ENCODE data around the gene GZMH.
"Not testable (repeated sequence)": the region's sequence is repeated elsewhere in the genome, so short reads cannot be mapped to it uniquely, and the experiment has no call there.

The GZMH gene

GRCh38 chr14:24597403-24597802, 12.1 kb downstream of the GZMH start:
- DNase-seq (ENCODE audit: low read depth, low spot score): no peak
- in situ Hi-C loops (cut with HindIII; ENCODE audit: low sequenced_read_pairs): no loop called here
- H3K4me3 ChIP-seq (ENCODE audit: low read depth, low read length): no peak overlapping the region
- TF ChIP-seq CTCF (IDR thresholded peaks at IDR 0.05; ENCODE audit: low read depth, low read length): no peak

GRCh38 chr14:24595073-24595808, 14.2 kb downstream of the GZMH start:
- DNase-seq (ENCODE audit: low read depth, low spot score): no peak
- in situ Hi-C loops (cut with HindIII; ENCODE audit: low sequenced_read_pairs): no loop called here
- no peak for TF ChIP-seq CTCF (IDR thresholded peaks at IDR 0.05; ENCODE audit: low read depth, low read length)
- no peak overlapping the region for H3K4me3 ChIP-seq (ENCODE audit: low read depth, low read length)

DNA sequence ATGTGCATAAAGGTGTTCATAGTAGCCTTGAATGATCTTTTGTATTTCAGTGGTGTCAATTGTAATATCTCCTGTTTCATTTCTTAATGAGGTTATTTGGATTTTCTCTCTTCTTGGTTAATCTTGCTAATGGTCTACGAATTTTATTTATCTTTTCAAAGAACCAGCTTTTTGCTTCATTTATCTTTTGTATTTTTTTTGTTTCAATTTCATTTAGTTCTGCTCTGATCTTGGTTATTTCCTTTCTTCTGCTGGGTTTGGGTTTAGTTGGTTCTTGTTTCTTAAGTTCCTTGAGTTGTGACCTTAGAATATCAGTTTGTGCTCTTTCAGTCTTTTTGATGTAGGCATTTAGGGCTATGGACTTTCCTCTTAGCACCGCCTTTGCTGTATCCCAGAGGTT, 18.5 kb downstream of the GZMH start:
- DNase-seq (ENCODE audit: low read depth, low spot score); H3K4me3 ChIP-seq (ENCODE audit: low read depth, low read length); in situ Hi-C loops (cut with HindIII; ENCODE audit: low sequenced_read_pairs): not testable (repeated sequence)

- in situ Hi-C loops (cut with HindIII; ENCODE audit: low sequenced_read_pairs): not testable (repeated sequence)
These were observed 25.1 kb downstream of the GZMH start for GRCh38 chr14:24584402-24584801.

GRCh38 chr14:24578558-24578957, 30.9 kb downstream of the GZMH start:
- no peak for TF ChIP-seq CTCF (IDR thresholded peaks at IDR 0.05; ENCODE audit: low read depth, low read length)
- in situ Hi-C loops (cut with HindIII; ENCODE audit: low sequenced_read_pairs): no loop called here

More at GRCh38 chr14:24584402-24584801, 25.1 kb downstream of the GZMH start:
- DNase-seq (ENCODE audit: low read depth, low spot score); H3K4me3 ChIP-seq (ENCODE audit: low read depth, low read length): not testable (repeated sequence)

DNA sequence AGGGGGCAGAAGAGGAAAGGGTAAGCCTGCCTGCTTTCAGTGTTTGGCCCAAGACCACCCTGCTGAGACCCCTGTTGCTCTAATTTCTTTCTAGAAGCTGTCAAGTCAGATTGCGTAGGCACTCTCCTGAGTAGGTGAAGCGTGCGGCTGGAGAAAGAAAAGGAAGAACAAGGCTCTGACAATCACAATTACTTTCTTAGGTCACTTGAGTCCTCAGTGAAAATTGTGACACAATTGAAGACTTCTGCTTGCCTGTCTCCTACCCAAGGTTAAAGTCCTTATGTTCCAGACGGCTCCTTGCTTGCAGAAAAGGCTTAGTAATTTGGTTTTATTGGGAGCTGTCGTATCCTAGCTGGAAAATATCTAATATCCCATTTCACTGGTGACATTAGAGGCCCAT, 32.7 kb downstream of the GZMH start:
- in situ Hi-C loops (cut with HindIII; ENCODE audit: low sequenced_read_pairs): no loop called here
- no peak for TF ChIP-seq CTCF (IDR thresholded peaks at IDR 0.05; ENCODE audit: low read depth, low read length)
- DNase-seq (ENCODE audit: low read depth, low spot score): no peak
- H3K4me3 ChIP-seq (ENCODE audit: low read depth, low read length): no peak overlapping the region

More at GRCh38 chr14:24578558-24578957, 30.9 kb downstream of the GZMH start:
- no peak overlapping the region for H3K4me3 ChIP-seq (ENCODE audit: low read depth, low read length)
- DNase-seq (ENCODE audit: low read depth, low spot score): no peak

DNA sequence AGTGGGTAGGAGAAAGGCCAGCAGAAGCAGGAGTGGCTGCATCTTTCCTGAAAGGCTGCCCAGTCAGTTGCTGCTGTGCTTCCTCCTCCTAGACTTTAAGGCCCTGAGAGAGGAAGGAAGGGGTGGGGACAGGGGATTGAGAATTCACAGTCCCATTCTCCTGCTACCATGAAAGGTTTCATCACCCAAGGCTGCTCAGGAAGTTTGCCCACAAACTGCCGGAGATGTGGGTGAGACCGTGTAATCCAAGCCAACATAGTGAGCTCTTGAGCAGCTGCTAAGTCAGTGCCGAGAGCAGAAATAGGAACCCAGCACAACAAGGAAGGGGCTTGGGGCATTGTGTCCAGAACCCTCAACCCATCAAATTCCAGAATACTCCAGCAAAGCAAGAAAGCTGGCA, 33.3 kb downstream of the GZMH start, which contains the start of gene CTSG:
Gene CTSG (minus strand): TSS at position 69 of the 400 bp plus-strand sequence. CDS start 27 bp downstream, at position 42.
- H3K4me3 ChIP-seq (ENCODE audit: low read depth, low read length): no peak within 1 kb of the TSS
- no peak for TF ChIP-seq CTCF (IDR thresholded peaks at IDR 0.05; ENCODE audit: low read depth, low read length)
- in situ Hi-C loops (cut with HindIII; ENCODE audit: low sequenced_read_pairs): no loop called here
- DNase-seq (ENCODE audit: low read depth, low spot score): no peak

Data from astrocyte of the spinal cord (primary cell).